Spleen (tissue), 11 donors: Measurements from ENCODE around the gene PEAK3. TPM values are rescaled to one million over a fixed set of nuclear protein-coding genes. Genes with fewer than 3 reads are reported as not detected.
A peak's percentile ranks its signal among the peaks of the same experiment; 100 is the strongest.

Experiments used
- DNase-seq: peaks from one replicate; pipeline ENCODE4 v3.0.0-alpha.2; 2020
- H3K27ac ChIP-seq, 8 donors: fragments of 200-600 bp; sonication (generic) in 7 of 8; 1 replicate in 4 of 8; 2 replicates in 4 of 8; pipeline versions ENCODE4 v1.5.0 to v1.8.0; 2016 to 2021; ENCODE audit warnings: inconsistent platforms in 4 of 8, mild to moderate bottlenecking in 4 of 8, moderate library complexity in 1 of 8
- H3K27me3 ChIP-seq, 7 donors: fragments of 200-600 bp; sonication (generic) in 6 of 7; replicated peaks in 1 of 7; 1 replicate in 4 of 7; 2 replicates in 3 of 7; pipeline versions ENCODE4 v1.5.0 to v1.8.0; 2016 to 2021; ENCODE audit warnings: inconsistent platforms in 3 of 7, mild to moderate bottlenecking in 1 of 7
- H3K36me3 ChIP-seq, 6 donors: fragments of 200-600 bp; sonication (generic) in 5 of 6; 1 replicate in 4 of 6; 2 replicates in 2 of 6; pipeline versions ENCODE4 v1.5.0 to v1.8.0; 2016 to 2021; ENCODE audit warnings: inconsistent platforms in 2 of 6
- H3K4me1 ChIP-seq, 6 donors: fragments of 200-600 bp; sonication (generic) in 5 of 6; 1 replicate in 3 of 6; 2 replicates in 3 of 6; pipeline versions ENCODE4 v1.5.0 to v1.8.0; 2016 to 2021; ENCODE audit warnings: inconsistent platforms in 3 of 6
- H3K4me3 ChIP-seq, 8 donors: fragments of 200-600 bp; sonication (generic) in 7 of 8; 1 replicate in 4 of 8; 2 replicates in 4 of 8; pipeline versions ENCODE4 v1.5.0 to v1.8.0; 2016 to 2021; ENCODE audit warnings: inconsistent platforms in 4 of 8, mild to moderate bottlenecking in 4 of 8, moderate library complexity in 2 of 8
- H3K9me3 ChIP-seq, 8 donors: fragments of 200-600 bp; sonication (generic) in 7 of 8; 1 replicate in 4 of 8; 2 replicates in 4 of 8; pipeline versions ENCODE4 v1.5.0 to v1.8.0; 2016 to 2021; ENCODE audit warnings: inconsistent platforms in 4 of 8
- POLR2A ChIP-seq, 3 donors: fragments of 450-650 bp; IDR thresholded peaks; one replicate each; pipeline ENCODE4 v1.5.1; 2017; ENCODE audit warnings: antibody characterized with exemption in 3 of 3, mild to moderate bottlenecking in 1 of 3
- POLR2AphosphoS5 ChIP-seq, 3 donors: sonication (generic); formaldehyde crosslinking; IDR thresholded peaks; one replicate each; pipeline ENCODE4 v1.5.1; 2017; ENCODE audit warnings: antibody characterized with exemption in 3 of 3
- WGBS, 5 donors: extraction: QIAGEN DNeasy Blood & Tissue Kit in 3 of 5; methylation state at CpG; one replicate each; pipeline versions ENCODE4 v1.1.5 to v1.1.7; 2013 to 2018; 5-methylcytosine and 5-hydroxymethylcytosine counted together
- intact Hi-C: fragments of 100-400 bp; cut with DNase I; formaldehyde crosslinking; loops from one replicate; pipeline ENCODE4 v1.15.0; 2023; ENCODE audit warnings: low total_unique reads
- polyA plus RNA-seq, 3 donors: library from polyadenylated mRNA; stranded (reverse); fragments of 200-250 nt; gene quantifications; one replicate each; pipeline ENCODE4 v1.2.1, GENCODE V29; 2013
- total RNA-seq, 7 donors: library from RNA; depleted of rRNA in 3 of 7; stranded (reverse); fragments of >200 nt in 3 of 7; fragmentation: NEBNext Ultra II Directional in 4 of 7; extraction: Animal tissue kit (Norgen Biotek cat#: 25700) in 4 of 7; gene quantifications; one replicate each; pipeline versions ENCODE4 v1.1.0 to v1.2.1, GENCODE V29; 2016 to 2021
- TF ChIP-seq, protein P1 (sequence below), 11 experiments: fragments of 200-600 bp in 7 of 11; fragments of 450-650 bp in 4 of 11; sonication (generic) in 4 of 11; IDR thresholded peaks in 8 of 11; conservative IDR thresholded peaks in 3 of 11; 1 replicate in 7 of 11; 2 replicates in 4 of 11; pipeline versions ENCODE4 v1.4.0 to v1.8.0; 2016 to 2021; ENCODE audit warnings: antibody characterized with exemption in 11 of 11, inconsistent platforms in 4 of 11, mild to moderate bottlenecking in 1 of 11
- donor health status: healthy with polysubstance abuse.
- donor health status: DM: no; HTN: no; CAD: no; lungs with moderate emphysema.
- donor health status: DM: no; HTN: no; CAD: no.
- donor health status: Bipolar disorder and iron deficiency.
- donor health status: healthy.
- donor health status: DM: no; HTN: no; CAD: no.
- donor health status: DM: yes; HTN: yes; CAD: no.

PEAK3 gene
- total and polyA plus RNA-seq, 10 donors = 0.30 to 17.4 (median 6.4) TPM

DNA sequence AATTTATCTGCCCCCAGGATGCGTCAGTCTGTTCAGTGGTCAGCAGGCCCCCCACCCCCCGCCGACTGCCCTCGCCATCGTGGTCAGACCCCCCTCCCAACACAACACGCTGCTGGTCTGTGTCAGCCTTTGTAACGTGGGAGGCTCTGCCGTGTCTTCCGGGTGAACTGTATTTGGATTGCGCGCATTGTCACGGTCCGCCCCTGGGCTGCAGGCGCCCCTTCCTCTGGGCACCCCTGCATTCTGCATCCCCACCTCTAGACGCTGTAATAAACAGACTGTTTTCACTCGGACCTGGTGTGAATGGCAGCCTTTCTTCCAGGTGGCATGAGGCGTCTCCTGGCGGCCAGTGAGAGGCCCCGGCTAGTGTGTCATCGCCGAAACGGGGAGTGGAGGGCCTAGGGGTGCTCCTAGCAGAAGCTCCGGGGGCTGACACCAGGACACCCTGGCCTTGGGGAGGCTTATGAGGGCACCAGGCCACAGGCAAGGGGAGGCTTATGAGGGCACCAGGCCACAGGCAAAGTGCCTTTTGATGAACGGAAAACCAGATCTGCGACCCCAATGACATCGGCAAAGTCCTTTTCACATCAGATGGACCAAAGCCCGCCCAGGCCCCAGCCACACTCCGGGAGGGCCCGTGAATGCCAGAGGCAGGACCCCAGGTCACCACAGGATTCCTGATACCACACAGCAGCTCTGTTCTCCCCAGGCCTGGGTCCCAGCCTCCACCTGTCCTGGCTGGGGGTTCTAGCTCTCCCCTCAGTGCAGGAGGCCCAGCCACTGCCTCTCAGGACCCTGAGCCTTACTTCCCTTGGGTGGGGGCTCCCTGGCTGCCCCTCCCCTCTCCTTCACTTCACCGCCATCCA, 49.5 kb downstream of the PEAK3 start:
- Histone ChIP-seq H3K9me3 (no peaks in the 10 kb centered on the region), H3K4me1 (peaks cover 11 to 66% (median 31%) of the 10 kb centered on the region in 6 donors), H3K4me3 (no peak overlapping the region), H3K27me3 (no peaks in the 10 kb centered on the region), H3K36me3 (peaks cover 0 to 70% (median 55%) of the 10 kb centered on the region in 6 donors), H3K27ac (peak overlapping the region in 2 of 8 donors; percentile 1 to 2)
- 82 to 87% (median 85%) methylated on average over 24 to 30 of the region's 30 CpGs for WGBS, 5 donors
- DNase-seq = no peak
- TF ChIP-seq POLR2AphosphoS5 (IDR thresholded peaks at IDR 0.05) = peak in 1 of 3 donors; percentile 3
- TF ChIP-seq, protein P1, sequence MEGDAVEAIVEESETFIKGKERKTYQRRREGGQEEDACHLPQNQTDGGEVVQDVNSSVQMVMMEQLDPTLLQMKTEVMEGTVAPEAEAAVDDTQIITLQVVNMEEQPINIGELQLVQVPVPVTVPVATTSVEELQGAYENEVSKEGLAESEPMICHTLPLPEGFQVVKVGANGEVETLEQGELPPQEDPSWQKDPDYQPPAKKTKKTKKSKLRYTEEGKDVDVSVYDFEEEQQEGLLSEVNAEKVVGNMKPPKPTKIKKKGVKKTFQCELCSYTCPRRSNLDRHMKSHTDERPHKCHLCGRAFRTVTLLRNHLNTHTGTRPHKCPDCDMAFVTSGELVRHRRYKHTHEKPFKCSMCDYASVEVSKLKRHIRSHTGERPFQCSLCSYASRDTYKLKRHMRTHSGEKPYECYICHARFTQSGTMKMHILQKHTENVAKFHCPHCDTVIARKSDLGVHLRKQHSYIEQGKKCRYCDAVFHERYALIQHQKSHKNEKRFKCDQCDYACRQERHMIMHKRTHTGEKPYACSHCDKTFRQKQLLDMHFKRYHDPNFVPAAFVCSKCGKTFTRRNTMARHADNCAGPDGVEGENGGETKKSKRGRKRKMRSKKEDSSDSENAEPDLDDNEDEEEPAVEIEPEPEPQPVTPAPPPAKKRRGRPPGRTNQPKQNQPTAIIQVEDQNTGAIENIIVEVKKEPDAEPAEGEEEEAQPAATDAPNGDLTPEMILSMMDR (IDR thresholded peaks at IDR 0.05 in 8 of 11, conservative IDR thresholded peaks at IDR 0.05 in 3 of 11) = no peak
- intact Hi-C loops = loop anchor here (10.0 kb wide), 1 partner anchor 68 kb away; the partner anchor contains the start of gene DOT1L

DNA sequence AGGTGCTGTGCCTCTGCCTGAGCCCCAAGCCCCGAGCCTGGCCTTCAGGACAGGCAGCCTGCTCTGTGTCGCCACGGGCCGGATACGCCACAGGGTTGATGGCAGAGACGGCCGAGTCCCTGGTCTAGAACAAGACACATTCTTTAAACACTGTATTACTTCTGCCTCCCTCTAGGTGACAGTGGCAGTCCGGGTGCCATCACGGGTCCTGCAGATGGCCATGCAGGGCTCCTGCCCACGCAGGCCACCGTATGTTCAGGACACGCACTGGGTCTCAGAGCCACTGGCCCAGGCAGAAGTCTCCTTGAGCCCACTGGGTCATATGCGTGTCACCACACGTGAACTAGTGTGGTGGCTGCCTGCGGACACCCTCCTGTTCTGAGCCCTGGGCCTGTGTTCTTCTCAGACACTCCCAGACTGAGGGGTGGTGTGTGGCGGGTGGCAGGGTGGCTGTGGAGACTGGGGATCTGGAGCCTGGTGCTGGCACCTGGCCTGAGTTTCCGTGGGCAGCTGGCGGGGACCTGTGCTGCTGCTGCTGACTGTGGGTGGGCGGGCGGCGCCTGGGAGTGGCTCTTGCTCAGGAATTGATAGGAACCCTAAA, 50.3 kb downstream of the PEAK3 start:
- DNase-seq = no peak
- Histone ChIP-seq H3K36me3 (peaks cover 0 to 78% (median 63%) of the 10 kb centered on the region in 6 donors), H3K27ac (peak overlapping the region in 5 of 8 donors; percentile 4 to 51 (median 21))

DNA sequence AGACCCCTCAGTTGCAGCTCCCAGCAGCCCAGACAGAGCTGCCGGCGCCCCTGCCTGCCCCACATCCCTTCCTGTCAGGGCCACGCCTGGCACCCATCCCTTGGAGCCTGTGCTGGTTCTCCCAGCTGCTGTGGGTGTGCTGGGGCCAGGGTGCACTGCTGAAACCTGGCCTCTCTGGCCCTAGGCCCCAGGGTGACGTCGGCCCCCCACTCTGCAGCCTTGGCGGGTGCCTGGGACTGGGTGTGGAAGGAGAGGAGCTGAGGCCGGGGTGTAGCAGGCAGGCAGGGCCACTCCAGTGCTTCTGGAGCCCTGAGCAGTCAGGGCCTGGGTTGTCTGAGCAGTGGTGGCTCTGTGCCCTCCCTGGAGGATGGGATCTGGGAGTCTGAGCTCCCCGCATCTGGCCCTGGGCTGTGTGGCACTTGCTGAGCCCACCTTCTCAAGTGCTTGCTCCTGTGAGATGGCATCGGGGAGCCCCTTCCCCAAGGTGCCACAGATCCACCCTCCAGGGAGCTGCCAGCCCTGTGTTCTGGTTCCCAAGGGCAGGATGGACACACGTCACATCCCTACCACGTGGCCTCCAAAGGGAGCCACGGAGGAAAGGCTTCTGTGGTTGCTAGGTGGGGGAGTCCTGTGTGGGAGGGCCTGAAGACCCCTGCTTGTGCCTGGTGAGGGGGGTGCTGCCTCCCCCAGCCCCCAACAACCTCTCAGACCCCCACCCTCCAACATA, 51.0 kb downstream of the PEAK3 start:
- no peak for DNase-seq
- Histone ChIP-seq H3K4me3 (no peak overlapping the region), H3K36me3 (peaks cover 0 to 86% (median 70%) of the 10 kb centered on the region in 6 donors), H3K9me3 (no peaks in the 10 kb centered on the region), H3K27me3 (no peaks in the 10 kb centered on the region), H3K27ac (peak overlapping the region in 4 of 8 donors; percentile 11 to 51 (median 22)), H3K4me1 (peaks cover 9 to 65% (median 27%) of the 10 kb centered on the region in 6 donors)
- 64 to 90% (median 78%) methylated on average over 6 to 12 of the region's 12 CpGs for WGBS, 5 donors
- TF ChIP-seq POLR2A (IDR thresholded peaks at IDR 0.05) (no peak), POLR2AphosphoS5 (IDR thresholded peaks at IDR 0.05) (peak; percentile 3 to 53 (median 28))
- TF ChIP-seq, protein P1 (IDR thresholded peaks at IDR 0.05 in 8 of 11, conservative IDR thresholded peaks at IDR 0.05 in 3 of 11) = no peak
- intact Hi-C loops = loop anchor here (10.0 kb wide), 1 partner anchor 66 kb away; the partner anchor contains the start of gene DOT1L

More for the DNA sequence above, 50.3 kb downstream of the PEAK3 start:
- WGBS, 5 donors = 83 to 87% (median 85%) methylated on average over 12 to 21 of the region's 21 CpGs
- H3K4me1 ChIP-seq = peaks cover 9 to 65% (median 27%) of the 10 kb centered on the region in 6 donors
- no peaks in the 10 kb centered on the region for H3K9me3 ChIP-seq
- intact Hi-C loops = loop anchor here (10.0 kb wide), 1 partner anchor 67 kb away; the partner anchor contains the start of gene DOT1L
- no peak overlapping the region for H3K4me3 ChIP-seq
- TF ChIP-seq POLR2A (IDR thresholded peaks at IDR 0.05) (no peak), POLR2AphosphoS5 (IDR thresholded peaks at IDR 0.05) (peak; percentile 17 to 68 (median 30))
- TF ChIP-seq, protein P1 (IDR thresholded peaks at IDR 0.05 in 8 of 11, conservative IDR thresholded peaks at IDR 0.05 in 3 of 11) = no peak
- no peaks in the 10 kb centered on the region for H3K27me3 ChIP-seq
